ENCODE results near the gene RTN4R.

DNA sequence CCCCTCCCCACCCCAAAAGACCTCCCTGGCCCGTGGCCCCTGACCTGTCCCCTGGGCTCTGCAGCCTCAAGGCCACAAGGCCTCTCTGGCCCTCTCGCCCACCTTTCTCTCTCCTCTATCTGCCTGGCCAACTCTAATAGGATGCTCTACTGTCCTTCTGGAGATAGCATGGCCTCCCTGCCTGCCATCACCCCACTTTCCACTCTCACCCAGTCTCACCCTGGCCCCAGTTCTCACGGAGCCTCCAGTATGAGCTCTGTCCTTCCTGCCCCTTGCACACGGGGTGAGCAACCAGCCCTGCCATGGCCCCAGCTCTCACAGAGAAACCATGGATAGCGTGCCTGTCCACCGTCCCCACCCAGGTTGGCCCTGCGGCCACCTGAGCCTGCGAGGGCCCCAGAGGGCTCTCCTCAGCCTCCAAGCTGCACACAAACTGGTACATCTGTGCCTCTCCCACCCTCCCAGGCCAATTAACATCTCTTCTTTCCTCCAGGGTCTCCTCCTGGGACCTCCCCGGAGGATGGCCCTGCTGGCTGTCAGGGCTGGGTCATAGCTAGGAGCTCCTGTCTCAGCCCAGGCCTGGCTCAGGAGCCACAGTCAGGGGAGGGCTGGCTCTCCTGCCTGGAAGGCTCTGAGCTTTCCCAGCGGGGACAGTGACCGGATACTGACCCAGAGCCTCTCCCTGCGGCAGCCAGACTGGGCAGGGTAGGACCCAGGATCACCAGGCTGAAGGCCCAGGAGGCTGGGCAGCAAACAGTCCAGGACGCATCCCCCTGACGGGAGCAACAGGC lies 22.3 kb downstream of the RTN4R start:
- TF ChIP-seq, protein P1, sequence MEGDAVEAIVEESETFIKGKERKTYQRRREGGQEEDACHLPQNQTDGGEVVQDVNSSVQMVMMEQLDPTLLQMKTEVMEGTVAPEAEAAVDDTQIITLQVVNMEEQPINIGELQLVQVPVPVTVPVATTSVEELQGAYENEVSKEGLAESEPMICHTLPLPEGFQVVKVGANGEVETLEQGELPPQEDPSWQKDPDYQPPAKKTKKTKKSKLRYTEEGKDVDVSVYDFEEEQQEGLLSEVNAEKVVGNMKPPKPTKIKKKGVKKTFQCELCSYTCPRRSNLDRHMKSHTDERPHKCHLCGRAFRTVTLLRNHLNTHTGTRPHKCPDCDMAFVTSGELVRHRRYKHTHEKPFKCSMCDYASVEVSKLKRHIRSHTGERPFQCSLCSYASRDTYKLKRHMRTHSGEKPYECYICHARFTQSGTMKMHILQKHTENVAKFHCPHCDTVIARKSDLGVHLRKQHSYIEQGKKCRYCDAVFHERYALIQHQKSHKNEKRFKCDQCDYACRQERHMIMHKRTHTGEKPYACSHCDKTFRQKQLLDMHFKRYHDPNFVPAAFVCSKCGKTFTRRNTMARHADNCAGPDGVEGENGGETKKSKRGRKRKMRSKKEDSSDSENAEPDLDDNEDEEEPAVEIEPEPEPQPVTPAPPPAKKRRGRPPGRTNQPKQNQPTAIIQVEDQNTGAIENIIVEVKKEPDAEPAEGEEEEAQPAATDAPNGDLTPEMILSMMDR (IDR thresholded peaks at IDR 0.05 in 4 of 5, conservative IDR thresholded peaks at IDR 0.05 in 1 of 5) = no peak
- TF ChIP-seq POLR2A (IDR thresholded peaks at IDR 0.05) = no peak
